Skeletal muscle cell (primary cell): ENCODE data around the gene EPHB6.

Experiments
- DNase-seq: peaks from one replicate; pipeline ENCODE4 v3.0.0-alpha.2; 2010; ENCODE audit warnings: low read depth
- H3K4me3 ChIP-seq: 2 replicates; pipeline ENCODE4 v1.5.1; 2011; ENCODE audit warnings: low read depth, mild to moderate bottlenecking, control low read depth, low read length, moderate library complexity

Gene EPHB6

GRCh38 chr7:142833174-142834048 lies 21.5 kb upstream of the EPHB6 start:
- no peak for DNase-seq
- no peak overlapping the region for H3K4me3 ChIP-seq

DNA sequence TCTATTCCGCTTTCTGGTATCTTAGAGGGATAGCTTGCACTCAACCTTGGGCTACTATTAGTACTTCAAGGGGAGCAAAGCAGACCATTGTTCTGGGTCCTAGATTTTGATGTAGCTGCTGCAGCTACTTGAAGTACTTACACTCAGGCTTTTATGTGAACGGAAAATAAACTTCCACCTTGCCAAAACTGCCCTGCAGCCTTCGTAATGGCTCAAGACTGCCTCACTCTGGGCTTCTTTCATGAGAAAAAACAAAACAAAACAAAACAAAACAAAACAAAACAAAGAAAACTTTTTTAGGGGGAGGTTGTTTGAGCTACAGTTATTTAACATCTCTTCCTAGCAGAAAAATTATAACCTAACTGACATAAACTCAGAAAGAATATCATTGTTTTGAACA lies 19.4 kb upstream of the EPHB6 start:
- no peak for DNase-seq
- no peak overlapping the region for H3K4me3 ChIP-seq

DNA sequence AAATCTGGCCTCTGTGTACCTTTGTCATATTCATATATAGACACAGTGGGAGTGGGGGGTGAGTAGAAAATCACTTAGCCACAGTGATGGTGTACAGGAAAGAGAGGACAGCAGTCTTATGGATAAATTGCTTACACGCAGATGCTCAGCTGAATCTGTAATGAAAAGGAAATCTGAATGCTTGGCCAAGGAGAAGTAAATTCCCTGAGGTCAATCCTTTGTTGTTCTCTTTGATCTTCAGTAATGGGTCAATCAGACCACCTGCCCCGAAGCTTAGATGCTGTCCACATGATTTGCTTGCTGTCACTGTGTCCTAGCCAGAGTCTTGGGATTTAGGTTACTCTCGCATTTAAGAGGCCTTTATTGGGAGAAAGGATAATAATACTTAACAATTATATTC lies 18.4 kb upstream of the EPHB6 start:
- no peak for DNase-seq

GRCh38 chr7:142838461-142839213 lies 16.2 kb upstream of the EPHB6 start:
- DNase-seq = no peak
- no peak overlapping the region for H3K4me3 ChIP-seq

More for the DNA sequence above, 18.4 kb upstream of the EPHB6 start:
- H3K4me3 ChIP-seq = no peak overlapping the region

GRCh38 chr7:142842251-142842766 lies 12.6 kb upstream of the EPHB6 start:
- H3K4me3 ChIP-seq = no peak overlapping the region
- no peak for DNase-seq

DNA sequence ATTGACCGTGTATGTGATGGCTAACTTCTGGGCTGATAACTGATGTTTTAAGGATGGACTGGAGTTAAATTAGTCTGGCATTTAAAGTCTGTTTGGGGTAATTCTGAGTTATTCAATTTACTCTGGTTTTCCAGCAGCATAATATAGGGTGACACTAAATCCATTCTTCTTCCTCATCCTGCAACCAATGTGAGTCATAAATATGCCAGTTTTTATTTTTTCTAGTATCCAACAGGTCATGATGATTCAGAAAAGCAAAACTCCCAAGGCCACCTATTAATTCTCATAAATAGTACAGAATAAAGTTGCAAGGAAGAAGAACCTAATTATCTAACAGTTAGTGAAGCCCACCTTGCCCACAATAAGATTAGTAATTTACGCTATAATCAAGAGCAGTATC lies 7.5 kb upstream of the EPHB6 start:
- DNase-seq = no peak
- no peak overlapping the region for H3K4me3 ChIP-seq

GRCh38 chr7:142851269-142851668 lies 3.6 kb upstream of the EPHB6 start:
- DNase-seq = no peak
- no peak overlapping the region for H3K4me3 ChIP-seq

- H3K4me3 ChIP-seq = no peak overlapping the region
- no peak for DNase-seq
Measured at GRCh38 chr7:142851919-142852318, 3.0 kb upstream of the EPHB6 start.

DNA sequence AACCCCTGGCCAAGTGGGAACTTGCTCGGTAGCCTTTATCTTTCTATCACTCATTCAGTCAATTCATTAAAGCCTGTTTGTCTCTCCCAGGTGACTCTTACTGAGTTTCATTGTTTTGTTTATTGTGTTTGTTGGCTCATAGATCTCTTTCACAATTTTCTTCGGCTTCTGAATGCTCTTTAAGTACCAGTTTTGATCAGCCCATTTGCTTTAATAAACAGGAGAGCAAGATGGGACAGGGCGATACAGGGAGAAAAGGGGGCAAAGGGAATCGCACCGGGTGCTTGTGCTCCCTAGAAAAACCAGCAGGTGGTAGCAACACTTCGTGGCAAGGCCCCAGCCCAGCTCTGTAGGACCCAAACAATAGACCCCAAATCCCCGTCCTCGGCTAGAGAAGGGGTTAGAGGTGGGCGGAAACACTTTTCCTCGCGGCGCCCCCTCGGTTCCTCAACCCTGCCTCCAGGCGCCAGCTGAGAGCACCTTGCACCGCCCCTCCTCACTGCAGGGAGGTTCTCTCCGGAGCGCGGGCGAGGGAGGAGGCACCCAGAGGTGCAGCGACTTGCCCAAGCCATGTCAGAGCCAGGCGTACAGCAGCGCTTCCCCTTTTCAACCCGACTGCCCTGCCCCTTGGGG lies 1.0 kb upstream of the EPHB6 start:
- peak overlapping the region; percentile 72 for H3K4me3 ChIP-seq
- DNase-seq = no peak

DNA sequence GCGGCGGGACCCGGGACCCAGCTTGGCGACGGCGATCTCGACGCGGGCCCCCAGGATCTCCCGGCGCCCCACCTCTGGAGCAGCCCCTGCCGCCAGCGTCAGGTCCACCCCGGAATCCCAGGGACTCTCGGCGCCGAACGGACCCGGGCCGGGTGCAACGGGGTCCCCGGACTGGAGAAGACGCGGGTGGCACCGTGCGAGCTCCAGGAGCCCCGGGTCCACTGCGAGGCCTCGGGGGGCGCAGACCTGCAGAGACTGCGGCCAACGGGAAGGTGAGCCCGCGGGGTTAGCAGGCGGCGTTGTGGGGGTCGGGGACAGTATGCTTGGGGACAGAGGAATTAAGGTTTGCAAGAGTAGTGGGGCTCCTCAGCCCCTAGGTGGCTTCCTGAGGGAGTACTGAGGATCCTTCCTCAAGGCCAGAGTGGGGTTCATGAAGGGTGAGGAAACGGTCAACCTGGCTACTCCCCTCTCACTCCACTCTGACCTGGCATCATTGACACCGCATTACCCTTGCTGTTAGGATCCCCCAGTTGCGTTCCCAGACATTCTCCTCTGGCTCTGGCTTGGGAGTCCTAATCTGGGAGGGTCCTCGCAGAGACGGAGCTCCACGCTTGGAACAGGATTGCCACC lies 353 bp downstream of the EPHB6 start:
- DNase-seq = no peak
- H3K4me3 ChIP-seq = peak overlapping the region; percentile 72

GRCh38 chr7:142855756-142856564 lies 1.1 kb downstream of the EPHB6 start:
- H3K4me3 ChIP-seq = peak overlapping the region; percentile 72
- DNase-seq = no peak

GRCh38 chr7:142856565-142857245 lies 1.8 kb downstream of the EPHB6 start:
- DNase-seq = no peak
- H3K4me3 ChIP-seq = no peak overlapping the region

- H3K4me3 ChIP-seq = no peak overlapping the region
- DNase-seq = no peak
Measured at GRCh38 chr7:142857625-142858024, 2.7 kb downstream of the EPHB6 start.

DNA sequence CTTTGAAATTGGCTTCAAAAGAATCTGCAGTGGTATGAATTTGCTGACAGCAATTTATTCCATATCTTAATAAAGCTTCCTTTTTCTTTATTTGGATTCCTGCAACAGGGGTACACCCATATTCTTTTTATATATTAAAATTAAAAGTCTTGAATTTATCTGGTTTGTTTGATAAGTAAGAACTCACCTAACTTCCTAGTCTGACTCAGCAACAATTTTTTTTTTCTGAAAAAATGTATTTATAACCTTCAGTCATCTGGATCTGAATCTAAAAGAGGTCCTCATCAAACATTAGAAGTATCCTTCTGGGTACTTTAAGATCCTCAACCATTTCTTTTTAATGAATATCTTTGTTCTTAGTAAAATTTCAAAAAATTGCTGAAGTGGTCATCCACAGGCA lies 4.5 kb downstream of the EPHB6 start:
- H3K4me3 ChIP-seq = no peak overlapping the region
- DNase-seq = no peak

- DNase-seq = peak; percentile 55
- no peak overlapping the region for H3K4me3 ChIP-seq
Measured at GRCh38 chr7:142859829-142860228, 5.0 kb downstream of the EPHB6 start.

DNA sequence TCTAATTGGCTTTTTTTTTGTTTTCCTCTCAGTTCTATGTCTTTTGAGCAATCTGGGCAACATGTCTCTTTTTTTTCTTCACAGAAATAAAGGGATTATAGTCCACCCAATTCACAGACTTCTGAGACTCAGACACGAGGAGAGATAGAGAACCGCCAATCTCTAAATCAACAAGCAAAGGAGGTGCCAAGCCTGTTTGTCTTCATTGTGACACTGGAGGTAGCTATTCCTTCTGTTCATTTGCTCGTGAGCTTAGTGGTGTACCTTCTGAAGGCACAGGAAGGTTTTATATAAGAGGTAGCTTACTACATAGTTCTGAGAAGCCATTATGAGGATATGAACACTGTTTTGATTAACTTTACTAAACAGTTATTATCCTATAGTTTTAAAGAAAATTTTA lies 6.1 kb downstream of the EPHB6 start:
- H3K4me3 ChIP-seq = no peak overlapping the region
- no peak for DNase-seq

- no peak for DNase-seq
- H3K4me3 ChIP-seq = no peak overlapping the region
Measured at GRCh38 chr7:142862351-142862750, 7.5 kb downstream of the EPHB6 start.

GRCh38 chr7:142862786-142863400 lies 8.0 kb downstream of the EPHB6 start:
- H3K4me3 ChIP-seq = no peak overlapping the region
- DNase-seq = no peak
